NAMALWA (cell line): ENCODE results near the gene SIK1.
"Not testable (repeated sequence)": the region's sequence is repeated elsewhere in the genome, so short reads cannot be mapped to it uniquely, and the experiment has no call there.

Source experiments
- DNase-seq: peaks from one replicate; pipeline ENCODE4 v3.0.0-alpha.2; 2015; ENCODE audit warnings: low spot score

Gene SIK1

GRCh38 chr21:43396788-43397438 lies 30.0 kb downstream of the SIK1 start:
- not testable (repeated sequence) for DNase-seq

GRCh38 chr21:43383351-43383750 lies 43.6 kb downstream of the SIK1 start:
- not testable (repeated sequence) for DNase-seq

- not testable (repeated sequence) for DNase-seq
Measured at GRCh38 chr21:43382902-43383301, 44.0 kb downstream of the SIK1 start.

- DNase-seq = not testable (repeated sequence)
Measured at GRCh38 chr21:43380852-43381533, 45.9 kb downstream of the SIK1 start.

- DNase-seq = not testable (repeated sequence)
Measured at GRCh38 chr21:43380337-43380736, 46.6 kb downstream of the SIK1 start.

- DNase-seq = not testable (repeated sequence)
Measured at GRCh38 chr21:43379626-43380122, 47.3 kb downstream of the SIK1 start.

- DNase-seq = no peak
Measured at GRCh38 chr21:43376478-43376882, 50.5 kb downstream of the SIK1 start.

- DNase-seq = no peak
Measured at GRCh38 chr21:43375837-43376477, 51.0 kb downstream of the SIK1 start.

- DNase-seq = no peak
Measured at GRCh38 chr21:43375006-43375836, 51.7 kb downstream of the SIK1 start.

- no peak for DNase-seq
Measured at GRCh38 chr21:43374228-43374885, 52.6 kb downstream of the SIK1 start.

GRCh38 chr21:43373362-43374227 lies 53.3 kb downstream of the SIK1 start:
- DNase-seq = no peak

GRCh38 chr21:43372663-43373361 lies 54.1 kb downstream of the SIK1 start:
- no peak for DNase-seq

- DNase-seq = no peak
Measured at GRCh38 chr21:43371786-43372185, 55.1 kb downstream of the SIK1 start.

GRCh38 chr21:43370888-43371570 lies 55.9 kb downstream of the SIK1 start:
- DNase-seq = no peak

GRCh38 chr21:43370091-43370658 lies 56.8 kb downstream of the SIK1 start:
- no peak for DNase-seq

- DNase-seq = no peak
Measured at GRCh38 chr21:43369596-43370090, 57.3 kb downstream of the SIK1 start.

GRCh38 chr21:43369124-43369523 lies 57.8 kb downstream of the SIK1 start:
- DNase-seq = no peak

- no peak for DNase-seq
Measured at GRCh38 chr21:43368685-43369084, 58.2 kb downstream of the SIK1 start.

- no peak for DNase-seq
Measured at GRCh38 chr21:43367859-43368258, 59.1 kb downstream of the SIK1 start.
